Activated CD8-positive, alpha-beta memory T cell treated with anti-CD3 and anti-CD28 coated beads for 48 hours (primary cell): Measurements from ENCODE around the gene TTLL4.
"Not testable (repeated sequence)": the region's sequence is repeated elsewhere in the genome, so short reads cannot be mapped to it uniquely, and the experiment has no call there.

Experiments used
- DNase-seq, 3 experiments: peaks; one replicate each; pipeline ENCODE4 v3.0.0-alpha.2; 2020; ENCODE audit warnings: low read depth in 2 of 3, low spot score in 2 of 3

TTLL4 gene

GRCh38 chr2:218710687-218711549, at the start of gene TTLL4:
Gene TTLL4 (plus strand): TSS chr2:218710835. CDS start chr2:218737677, 26,842 bp downstream.
- peak; percentile 90 to 97 (median 97) for DNase-seq

- no peak for DNase-seq
These were observed 48.3 kb upstream of the TTLL4 start for GRCh38 chr2:218662377-218662776.

DNA sequence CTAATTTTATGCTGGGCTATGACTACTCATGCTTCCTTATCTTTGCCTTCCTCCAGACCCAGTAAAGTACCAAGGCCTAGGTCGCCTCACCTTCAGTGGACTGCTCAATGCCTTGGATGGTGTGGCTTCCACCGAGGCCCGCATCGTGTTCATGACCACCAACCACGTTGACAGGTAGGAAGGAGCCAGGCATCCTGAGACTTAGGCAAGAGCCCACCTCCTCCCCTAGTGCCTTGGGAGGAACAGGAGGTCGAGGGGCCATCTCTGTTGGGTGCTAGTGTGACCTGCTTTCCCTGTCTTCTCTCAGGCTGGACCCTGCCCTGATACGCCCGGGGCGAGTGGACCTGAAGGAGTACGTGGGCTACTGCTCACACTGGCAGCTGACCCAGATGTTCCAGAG, 47.8 kb upstream of the TTLL4 start:
- DNase-seq: no peak

- no peak for DNase-seq
These were observed 46.7 kb upstream of the TTLL4 start for GRCh38 chr2:218663901-218664300.

GRCh38 chr2:218664653-218665052, 46.0 kb upstream of the TTLL4 start:
- no peak for DNase-seq

DNA sequence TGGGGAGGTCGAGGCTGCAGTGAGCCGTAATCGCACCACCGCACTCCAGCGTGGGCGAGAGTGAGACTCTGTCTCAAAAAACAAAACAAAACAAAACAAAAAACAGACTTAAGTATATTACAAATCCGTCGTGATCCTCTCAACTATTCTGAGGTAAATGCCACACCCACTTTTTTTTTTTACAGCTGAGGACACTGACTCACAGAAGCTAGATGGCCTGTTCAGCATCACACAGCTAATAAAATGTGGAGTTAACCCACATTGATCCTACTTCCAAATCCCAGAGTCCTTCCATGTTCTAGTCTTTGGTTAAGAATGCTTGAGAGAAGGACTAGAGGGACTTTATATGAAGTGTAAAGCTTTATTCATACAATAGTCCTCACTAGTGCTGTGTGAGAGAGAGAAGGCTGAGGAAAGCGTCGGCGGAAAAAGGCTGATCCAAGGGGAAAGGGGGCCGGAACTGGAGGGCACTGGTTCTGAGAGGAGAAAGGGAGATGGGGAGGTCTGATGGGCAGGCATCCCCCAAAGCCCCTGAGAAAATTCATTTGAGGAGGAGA, 39.5 kb upstream of the TTLL4 start:
- no peak for DNase-seq

- peak; percentile 51 to 63 (median 62) for DNase-seq
These were observed 38.7 kb upstream of the TTLL4 start, which contains the start of the genes RNF25 and STK36 for GRCh38 chr2:218671654-218672566. Gene RNF25 (minus strand): TSS chr2:218672002. CDS start chr2:218671970, 32 bp downstream. Gene STK36 (plus strand): TSS chr2:218672086. CDS start chr2:218672830, 744 bp downstream.

- DNase-seq: no peak
These were observed 31.5 kb upstream of the TTLL4 start for GRCh38 chr2:218679119-218679518.

- no peak for DNase-seq
These were observed 30.6 kb upstream of the TTLL4 start for GRCh38 chr2:218680061-218680460.

- DNase-seq: not testable (repeated sequence)
These were observed 23.1 kb upstream of the TTLL4 start for GRCh38 chr2:218687400-218688060.

DNA sequence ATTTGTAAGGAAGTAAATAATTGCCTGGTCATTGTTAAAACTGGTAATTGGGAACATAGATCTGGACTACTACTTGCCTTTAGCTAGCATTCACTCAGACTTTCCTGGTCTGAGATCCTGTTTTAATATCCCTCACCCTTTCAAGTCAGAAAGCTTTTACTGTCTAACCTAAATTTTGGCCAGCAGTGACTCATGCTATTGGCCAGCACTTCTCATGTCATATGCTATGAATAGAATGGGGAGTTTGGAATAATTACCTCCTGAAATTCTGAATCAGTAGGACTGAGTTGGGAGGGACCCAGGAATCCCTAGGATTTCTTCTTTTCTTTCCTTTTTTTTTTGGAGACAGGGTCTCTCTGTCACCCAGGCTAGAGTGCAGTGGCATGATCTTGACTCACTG, 19.4 kb upstream of the TTLL4 start:
- no peak for DNase-seq

DNA sequence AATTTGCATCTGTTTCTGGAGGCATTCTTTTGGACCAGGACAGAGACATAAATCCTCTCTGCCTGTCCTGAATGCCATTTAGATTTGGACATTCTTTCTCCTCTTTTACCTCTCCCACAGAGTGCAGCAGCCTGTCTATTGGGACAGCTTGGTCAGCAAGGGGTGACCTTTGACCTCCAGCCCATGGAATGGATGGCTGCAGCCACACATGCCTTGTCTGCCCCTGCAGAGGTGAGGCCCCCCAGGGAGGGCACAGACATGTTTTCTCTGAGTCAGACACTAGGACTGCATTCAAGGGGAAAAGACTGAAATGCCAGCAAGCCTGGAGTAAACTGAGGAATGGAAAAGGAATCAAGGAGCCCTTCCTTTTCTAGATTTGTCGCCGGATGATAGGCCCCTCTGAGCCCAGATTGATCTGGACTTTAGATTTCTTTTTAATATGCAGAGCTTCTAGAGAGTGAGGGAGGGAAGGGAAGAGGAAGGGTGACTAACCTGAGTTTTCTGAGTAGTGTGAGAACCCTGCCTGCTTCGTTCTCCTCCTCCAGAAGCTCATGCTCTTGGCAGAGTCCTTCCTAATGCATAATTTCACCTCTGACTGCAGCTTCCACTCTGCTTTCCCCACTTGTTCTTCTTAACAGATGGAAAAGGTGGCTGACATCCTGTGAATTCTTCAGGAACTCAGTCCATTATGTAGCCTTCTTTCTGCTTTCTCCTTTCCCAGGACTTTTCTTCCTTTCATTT, 16.1 kb upstream of the TTLL4 start:
- DNase-seq: no peak

- no peak for DNase-seq
These were observed 11.8 kb upstream of the TTLL4 start for GRCh38 chr2:218698885-218699284.

GRCh38 chr2:218701806-218702205, 8.8 kb upstream of the TTLL4 start:
- no peak for DNase-seq

GRCh38 chr2:218703341-218703740, 7.3 kb upstream of the TTLL4 start:
- DNase-seq: no peak

DNA sequence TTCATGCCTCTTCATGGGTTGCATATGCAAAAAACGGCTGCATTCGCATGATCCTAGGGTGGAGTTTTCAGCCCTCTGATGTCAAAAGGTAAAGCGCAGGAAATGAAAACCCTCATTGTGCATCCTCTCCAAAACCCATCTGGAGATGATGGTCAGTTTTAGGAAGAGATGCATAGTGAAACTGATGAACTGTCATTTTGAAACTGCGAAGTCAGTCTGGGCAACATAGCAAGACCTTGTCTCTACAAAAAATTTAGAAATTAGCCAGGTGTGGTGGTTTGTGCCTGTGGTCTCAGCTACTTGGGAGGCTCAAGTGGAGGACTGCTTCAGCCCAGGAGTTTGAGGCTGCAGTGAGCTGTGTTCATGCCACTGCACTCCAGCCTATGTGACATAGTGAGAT, 2.5 kb upstream of the TTLL4 start:
- DNase-seq: no peak

DNA sequence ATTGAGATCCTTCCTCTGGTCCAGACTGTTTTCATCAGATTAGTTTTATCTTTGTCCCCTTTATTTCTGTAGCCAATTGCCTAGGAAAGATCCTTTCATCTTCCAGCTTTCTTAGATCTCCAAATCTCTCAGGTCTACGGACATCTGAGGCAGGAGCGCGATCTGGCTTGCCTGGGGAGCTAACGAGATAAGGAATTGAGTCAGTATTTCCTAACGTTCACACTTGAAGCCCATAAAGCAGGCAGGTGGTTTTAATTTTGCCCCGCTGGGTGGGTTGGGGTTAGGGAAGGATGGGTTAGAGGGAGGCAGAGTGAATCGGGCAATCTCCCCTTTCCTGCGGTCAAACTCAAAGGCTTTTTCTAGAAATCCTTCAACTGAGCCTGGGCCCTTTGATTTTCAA, 727 bp upstream of the TTLL4 start:
- DNase-seq: no peak

DNA sequence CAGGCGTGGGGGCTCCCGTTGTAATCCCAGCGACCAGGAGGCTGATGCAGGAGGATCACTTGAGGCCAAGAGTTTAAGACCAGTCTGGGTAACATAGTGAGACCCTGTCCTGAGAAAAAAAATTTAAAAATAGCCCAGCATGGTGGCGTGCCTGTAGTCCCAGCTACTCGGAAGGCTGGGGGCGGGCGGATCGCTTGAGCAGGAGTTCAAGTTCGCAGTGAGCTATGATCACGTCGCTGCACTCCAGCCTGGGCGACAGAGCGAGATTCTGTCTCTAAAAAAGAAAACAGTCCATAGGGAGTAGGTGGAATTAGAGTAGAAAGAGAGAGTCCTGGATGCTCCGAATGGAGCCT, 325 bp upstream of the TTLL4 start:
- no peak for DNase-seq

GRCh38 chr2:218711550-218711929, 905 bp downstream of the TTLL4 start:
- no peak for DNase-seq

DNA sequence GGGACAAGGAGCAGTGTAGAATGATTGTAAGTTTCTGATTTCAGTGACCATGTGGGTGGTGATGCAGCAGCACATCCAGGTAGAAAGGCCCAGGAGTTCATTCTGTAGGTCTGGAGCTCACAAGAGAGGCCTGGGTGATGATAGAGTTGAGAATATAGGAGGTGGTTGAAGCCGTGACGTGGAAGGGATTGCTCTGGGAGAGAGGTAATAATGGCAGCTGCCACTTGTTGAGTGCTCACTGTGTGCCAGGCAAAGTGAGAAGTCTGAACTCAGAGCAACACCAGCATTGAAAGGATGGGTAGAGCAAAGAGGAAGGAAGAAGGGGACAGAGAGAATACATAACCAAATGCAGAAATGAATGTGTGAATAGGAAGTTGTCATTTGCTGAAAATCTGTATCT, 3.3 kb downstream of the TTLL4 start:
- no peak for DNase-seq
